ENCODE data around the gene PHC2.

The PHC2 gene

DNA sequence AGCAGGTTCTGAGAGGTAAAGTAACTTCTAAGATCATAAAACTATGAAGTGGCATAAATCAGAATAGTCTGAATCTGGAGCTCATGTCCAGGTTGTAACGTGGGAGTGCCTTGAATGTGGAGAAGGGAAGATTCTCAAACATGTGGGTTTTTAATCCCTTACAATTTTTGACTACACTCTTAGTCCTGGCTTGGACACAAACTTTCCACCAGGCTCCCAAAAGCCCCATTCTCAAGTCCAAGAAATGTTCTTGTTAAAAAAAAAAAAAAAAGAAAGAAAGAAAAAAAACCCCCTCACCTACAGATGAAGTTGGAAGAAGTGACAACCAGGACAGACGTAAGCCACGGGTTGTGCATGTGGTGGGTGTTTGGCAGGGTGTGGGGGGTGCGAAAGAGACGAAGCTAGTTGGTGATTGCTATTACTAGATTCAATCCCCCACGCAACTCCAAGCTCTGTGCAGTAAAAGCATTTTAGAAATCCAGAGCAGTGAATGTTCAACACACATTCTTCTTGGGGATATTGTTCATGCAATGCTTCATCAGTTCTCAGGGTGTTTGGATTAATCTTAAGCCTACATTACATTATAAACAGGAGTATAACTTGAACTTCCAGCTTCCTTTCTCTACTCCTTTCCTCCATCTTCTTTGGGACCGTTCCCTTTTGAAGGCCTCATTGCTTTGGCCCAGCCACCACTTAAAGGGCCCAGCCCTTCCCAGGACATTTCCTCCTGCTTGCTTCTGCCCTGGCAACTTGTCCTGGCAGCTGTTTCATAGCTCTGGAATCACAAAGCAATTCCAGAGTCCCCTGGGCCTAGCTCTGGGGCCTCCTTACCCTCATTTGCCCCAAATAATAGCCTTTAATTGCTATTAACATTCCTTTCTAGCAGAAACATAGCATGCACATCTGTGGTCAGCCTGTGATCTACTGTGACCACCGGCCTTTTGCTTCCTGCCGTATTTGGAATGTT is 41.8 kb downstream of the PHC2 start:
- no peak for DNase-seq (ENCODE audit: low read depth)

DNA sequence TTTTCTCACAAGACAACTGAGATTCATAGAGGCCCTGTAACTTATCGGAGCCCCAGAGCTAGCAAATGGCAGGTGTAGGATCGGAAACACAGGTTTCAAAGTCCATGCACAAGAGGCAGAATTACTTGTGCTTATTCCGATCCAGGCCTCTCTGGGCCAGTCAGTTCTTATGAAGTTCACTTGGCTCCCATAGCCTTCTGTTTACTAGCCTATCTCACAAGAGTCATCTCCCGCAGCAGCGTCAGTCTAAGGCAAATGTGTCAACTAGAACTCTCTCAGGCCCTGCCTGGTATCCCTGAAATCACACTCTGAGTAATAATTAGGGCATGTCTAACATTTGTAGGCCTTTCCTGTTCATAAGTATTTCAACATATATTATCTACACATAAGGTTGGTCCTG is 43.3 kb downstream of the PHC2 start:
- DNase-seq (ENCODE audit: low read depth), result no peak

DNA sequence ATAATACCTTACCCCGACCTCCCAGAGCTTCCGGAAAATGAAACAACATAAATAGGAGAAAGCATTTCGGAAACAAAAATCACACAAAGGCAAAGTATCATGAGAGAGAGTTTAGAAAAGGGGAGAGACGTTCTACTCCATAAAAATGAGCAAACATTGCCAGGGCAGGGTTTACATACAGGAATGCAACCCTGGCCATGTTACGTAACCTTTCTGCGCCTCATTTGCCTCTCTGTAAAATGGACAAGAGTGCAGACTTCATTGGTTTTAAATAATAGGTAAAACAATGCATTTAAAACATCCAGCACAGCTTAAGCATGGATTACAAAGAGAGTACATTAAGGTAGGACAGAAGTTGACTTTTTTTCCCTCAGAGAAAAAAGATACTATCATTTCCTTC is 45.6 kb downstream of the PHC2 start:
- DNase-seq (ENCODE audit: low read depth), result no peak

DNA sequence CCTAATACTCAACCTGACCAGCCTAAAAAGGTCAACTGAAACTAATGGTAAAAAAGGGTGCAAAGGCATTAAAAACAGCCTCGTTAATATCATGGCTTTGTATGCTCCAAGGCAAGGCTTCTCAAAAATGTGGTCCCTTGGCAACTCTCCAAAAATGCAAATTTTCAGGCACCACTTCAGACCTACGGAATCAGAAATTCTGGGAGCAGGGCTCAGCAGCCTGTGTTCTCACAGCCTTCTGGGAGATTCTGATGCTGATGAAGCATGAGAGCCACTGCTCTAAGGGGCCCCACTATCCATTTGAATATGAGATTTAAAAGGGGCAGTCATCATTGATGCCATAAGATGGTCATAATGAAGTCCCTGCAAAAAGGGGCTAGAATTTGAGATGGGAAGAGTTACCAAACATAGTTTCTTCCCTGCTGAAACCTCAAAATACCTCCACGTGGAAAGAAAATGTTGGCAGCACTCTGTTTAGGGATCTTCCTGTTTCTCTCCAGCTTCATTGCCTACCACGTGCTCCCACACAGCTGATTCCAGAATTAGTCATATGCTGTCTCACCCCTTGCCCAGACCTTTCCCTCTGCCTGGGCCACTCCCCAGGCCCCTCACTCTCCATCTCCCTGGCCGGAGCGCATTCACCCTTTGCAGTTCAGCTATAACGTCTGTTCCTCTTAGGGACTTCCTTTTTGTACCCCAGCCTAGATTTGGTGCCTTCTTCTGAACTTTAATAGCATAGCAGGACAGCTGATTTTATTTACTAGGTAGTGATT is 46.7 kb downstream of the PHC2 start:
- DNase-seq (ENCODE audit: low read depth), result no peak

DNA sequence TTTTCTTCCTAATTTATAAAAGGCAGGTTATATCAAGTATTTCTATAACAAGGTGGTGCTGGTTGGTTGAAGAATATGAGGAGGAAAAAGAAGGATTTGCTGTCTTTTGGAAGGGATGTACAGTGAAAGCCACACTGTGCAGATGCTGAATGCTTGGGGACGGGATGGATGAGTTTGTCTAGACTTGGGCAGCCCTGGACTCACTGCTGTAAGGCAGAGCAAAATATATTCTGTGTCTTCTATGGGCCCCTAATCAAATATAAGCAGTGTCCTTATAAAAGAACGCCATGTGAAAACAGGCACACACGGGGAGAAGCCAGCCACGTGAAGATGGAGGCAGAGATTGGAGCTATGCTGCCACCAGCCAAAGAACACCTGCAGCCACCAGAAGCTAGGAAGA is 47.4 kb downstream of the PHC2 start:
- no peak for DNase-seq (ENCODE audit: low read depth)

DNA sequence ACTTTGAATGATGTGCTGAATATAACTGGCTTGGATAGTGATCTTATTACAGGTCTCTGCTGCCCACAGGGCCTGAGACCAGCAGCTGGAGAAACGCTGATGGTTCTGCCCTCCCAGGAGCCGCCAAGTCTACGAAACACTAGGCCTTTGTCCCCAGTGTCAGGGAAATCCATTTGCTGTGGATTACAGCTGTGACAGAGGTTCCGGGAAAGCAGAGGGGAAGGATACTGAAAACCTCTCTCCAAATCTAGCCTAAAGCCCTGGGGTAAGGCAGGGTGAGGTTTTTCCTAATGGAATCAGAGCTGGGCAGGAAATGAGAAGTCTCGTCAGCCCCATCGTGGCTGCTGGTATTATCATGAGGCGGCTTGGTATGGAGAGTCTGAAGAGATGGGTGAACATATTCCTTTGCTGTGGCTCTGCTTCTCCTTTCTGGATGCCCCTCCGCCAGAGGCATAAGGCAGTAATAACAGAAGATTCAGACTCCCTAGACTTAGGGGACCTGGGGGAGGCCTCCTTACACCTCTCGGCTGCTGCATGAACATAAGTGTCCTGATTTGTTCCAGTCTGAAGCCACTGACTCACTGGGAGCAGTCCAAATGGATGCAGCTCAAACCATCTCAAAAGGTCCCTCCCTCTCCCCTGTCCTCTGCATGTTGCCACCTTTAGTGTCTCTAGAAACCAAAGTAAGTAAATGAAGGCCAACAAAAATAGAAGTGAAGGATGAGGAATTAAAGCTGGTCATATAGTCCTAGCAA is 48.1 kb downstream of the PHC2 start:
- DNase-seq (ENCODE audit: low read depth), result no peak

DNA sequence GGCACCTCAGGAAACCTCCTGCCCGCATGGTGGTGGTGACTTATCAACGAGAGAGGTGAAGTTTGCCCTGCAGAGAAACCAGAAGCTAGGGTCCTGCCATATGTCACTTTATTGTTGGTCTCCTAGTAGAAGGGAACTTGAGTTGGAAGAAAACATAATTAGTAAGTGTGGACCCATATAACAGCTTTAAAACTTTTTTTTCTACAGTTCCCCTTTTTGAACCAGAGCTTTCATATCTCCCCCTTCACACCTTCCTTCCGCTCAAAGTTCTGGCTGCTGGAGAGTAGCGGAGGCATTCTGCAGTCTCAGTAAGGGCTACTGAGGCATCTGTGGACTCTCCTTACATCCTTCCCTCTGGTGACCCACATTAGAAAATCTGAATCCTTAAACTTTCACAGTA is 48.9 kb downstream of the PHC2 start:
- DNase-seq (ENCODE audit: low read depth), result no peak

DNA sequence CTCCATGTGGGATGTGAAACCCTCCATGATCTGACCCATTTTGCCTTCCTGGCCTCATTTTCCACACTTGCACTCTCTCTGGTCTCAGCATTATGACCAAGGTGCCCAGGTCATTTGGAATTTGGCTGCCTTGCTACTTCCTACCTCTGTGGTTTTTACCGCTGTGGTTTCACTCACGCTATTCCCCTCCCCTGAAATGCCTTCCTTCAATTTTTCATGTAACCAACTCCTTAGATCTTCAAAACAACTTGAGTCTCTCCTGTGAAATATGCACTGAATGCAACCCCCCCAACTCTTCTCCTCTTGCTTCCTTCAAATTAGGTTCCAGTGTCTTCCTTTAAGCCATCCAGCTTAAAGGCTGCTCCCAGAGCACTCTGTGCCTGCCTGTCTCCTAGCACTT is 50.1 kb downstream of the PHC2 start:
- no peak for DNase-seq (ENCODE audit: low read depth)

DNA sequence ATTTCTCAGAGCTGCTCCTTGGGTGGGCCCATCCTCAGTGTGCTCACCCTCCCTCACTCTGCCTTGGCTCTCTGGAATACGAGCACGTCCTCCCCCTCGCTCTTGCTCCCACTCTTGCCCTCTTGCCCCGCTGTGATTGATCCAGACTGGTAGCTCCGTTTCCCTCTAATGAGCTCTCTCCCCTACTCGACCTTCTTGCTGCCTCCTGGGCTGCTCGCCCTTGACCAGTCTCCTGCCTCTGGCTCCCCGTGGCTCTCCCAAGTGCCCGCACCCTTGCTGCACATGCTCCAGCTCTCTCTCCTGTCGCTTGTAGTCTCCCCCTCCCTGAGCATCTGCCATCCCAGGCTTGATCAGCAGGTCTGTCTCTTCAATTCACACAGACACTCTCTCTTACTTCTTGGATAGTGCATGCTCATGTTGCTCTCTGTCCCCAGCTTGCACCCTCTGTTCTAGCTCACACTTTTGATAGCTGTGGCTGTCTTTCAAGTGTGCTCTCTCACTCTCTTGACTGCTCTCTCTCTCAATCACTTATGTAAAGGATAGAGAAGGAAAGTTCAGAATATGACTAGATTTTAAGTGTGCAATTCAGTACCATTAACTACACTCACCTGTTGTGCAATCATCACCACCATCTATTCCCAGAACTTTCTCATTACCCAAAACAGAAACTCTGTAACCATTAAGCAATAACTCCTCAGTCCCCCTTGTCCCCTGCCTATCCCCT is 51.1 kb downstream of the PHC2 start:
- DNase-seq (ENCODE audit: low read depth), result no peak

DNA sequence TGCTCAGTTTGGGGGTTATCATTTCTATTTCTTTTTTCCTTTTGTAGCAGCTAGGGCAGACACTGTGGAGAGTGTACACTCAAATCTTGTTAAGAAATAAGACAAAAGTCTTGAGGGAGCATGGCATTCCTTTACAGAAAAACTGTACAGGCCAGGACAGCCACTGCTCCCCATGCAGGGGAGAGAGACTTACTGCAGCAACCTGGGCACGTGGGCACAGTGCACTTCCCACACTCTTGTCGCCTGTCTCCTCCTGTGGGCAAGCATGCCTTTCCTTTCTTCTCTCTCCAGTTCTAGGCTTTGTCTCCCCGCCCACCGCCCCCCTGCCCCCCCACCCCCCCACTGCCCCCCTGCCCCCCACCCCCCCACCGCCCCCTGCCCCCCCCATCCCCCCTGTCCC is 51.9 kb downstream of the PHC2 start:
- DNase-seq (ENCODE audit: low read depth), result no peak

DNA sequence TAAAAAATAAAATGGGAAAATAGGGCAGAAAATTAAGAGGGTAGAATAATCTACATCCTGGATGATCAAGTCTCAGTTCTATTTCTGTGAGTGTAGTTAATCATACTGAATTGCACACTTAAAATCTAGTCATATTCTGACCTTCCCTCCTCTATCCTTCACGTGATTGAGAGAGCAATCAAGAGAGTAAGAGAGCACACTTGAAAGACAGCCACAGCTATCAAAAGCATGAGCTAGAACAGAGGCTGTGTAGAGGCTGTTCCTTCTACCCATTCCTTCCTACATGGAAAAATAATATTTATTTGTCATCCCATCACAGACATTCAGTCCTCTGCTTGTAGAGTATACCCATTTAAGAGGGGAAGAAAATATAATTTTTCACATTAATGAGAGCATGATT is 52.4 kb downstream of the PHC2 start:
- DNase-seq (ENCODE audit: low read depth), result no peak

DNA sequence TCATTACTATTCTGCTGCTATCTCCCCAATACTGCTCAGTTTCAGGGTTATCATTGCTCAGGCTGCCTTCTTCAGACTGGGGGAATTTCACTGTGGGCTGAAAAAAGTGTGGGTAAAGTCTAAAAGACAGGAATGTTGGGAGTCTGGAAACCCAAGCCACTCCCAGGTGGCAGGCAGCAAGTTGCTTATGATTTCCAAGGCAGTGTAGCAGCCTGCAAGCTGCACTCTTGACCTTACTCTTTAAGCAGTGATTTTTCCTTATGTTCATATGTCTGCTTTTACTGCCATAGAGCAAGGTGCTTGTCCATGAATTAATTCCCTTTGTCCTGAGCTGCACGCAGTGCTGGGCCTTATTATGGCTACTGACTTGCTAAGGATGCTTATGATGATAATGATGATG is 53.1 kb downstream of the PHC2 start:
- DNase-seq (ENCODE audit: low read depth), result no peak

DNA sequence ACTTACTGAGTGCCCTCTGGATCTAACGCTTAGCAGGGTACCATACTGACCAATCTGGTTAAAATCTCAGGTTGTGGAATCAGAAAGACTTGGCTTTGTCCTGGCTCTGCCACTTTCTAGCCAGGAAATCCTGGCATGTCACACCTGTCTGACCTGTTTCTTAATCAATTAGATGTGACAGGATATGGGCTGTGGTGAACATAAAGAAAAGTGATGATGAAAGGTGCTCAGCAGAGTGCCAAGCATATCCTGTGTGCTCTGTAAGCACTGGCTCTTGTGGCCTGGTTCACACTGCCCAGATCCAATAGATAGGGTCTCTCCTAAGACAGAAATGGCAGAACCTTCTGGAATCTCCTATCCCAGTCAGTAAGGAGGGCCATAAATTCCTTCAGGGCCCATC is 53.9 kb downstream of the PHC2 start:
- no peak for DNase-seq (ENCODE audit: low read depth)

DNA sequence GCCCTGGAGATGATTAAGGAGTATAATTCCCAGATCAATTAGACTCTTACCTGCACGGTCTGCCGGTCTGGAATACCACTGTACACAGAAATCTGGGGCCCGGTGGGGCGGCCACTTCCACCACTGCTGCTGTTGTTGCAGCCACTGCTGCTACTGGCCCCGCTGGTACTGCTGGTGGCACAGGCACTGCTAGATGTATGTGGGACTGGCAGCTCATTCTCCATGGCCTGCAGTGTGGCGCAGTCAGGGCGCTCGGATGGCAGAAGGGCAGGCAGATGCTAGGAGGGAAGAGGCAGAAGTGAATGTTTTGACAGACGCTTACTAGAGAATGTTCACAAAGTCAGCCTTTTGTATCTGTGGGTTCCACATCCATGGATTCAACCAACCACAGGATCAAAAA is 55.6 kb downstream of the PHC2 start:
- DNase-seq (ENCODE audit: low read depth), result no peak

DNA sequence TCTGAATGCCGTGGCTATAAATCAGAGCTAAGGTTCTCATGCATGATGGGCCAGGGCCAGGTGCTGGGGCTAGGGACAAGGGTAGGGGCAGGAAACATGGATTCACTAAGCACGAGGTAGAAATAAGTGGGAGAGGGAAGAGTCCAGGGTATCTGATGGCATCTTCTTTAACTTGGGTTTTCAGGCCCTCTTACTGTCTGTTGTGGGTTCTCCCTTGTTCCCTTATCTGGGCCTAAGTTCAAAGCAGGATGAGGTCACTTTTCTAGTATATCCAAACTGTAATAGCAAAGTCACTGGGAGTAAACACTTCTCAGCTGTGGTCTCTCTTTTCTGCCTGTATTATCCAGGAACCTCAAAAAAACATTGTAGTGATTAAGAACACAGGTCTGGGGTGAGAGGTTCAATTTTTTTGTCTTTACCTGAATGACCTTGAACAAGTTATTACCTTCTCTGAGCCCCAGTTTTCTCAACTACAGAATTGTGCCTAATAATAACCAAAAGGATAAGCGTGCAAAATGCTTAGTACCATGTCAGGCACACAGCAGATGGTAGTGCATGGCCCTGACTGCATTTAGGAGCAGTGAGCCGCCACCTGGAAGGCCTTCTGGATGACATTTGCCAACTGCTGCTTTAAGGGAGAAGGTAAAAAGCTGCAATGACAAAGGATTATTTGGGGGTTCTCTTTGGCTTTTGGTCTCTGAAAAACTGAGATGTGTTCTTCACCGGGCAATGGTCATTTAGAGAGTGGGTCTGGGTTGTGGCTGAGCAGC is 56.4 kb downstream of the PHC2 start:
- no peak for DNase-seq (ENCODE audit: low read depth)

DNA sequence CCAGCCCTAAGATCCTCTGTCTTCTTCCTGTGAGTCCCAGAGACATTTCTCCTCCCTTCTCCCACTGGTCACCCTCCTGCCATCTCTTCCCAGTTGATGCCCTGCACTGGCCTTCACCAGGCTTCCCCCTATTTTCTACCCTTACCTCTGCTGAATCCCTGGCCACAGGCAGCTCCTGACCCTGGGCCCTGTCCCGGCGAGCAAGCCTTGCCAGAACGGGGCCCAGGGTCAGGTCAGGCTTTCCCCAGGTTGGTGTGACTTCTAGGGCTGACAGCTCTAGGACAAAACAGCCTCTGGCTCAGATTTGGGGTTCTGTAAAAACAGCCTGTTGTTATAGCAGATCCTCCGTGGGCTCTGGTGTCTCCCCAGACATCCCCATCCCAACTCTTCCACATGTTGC is 57.3 kb downstream of the PHC2 start:
- no peak for DNase-seq (ENCODE audit: low read depth)

DNA sequence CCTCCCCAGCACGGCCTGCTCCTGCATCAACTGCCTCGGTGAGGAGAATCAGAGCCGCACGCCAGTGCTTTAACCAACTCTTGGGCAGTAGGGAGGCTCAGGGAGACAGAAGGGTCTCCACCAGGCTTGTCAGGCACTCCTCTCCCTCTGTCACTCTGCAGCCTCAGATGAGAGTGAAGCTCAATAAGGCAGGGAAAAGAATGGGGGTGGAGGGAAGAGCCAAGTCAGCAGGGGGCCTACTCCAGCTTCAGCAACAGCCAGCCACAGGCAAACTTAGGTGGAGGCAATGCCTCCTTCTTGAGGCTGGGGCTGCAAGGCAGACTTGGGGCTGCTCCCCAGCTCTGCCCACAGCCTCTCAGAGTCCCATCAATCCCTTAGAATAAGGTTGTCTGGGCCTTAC is 58.2 kb downstream of the PHC2 start:
- no peak for DNase-seq (ENCODE audit: low read depth)

DNA sequence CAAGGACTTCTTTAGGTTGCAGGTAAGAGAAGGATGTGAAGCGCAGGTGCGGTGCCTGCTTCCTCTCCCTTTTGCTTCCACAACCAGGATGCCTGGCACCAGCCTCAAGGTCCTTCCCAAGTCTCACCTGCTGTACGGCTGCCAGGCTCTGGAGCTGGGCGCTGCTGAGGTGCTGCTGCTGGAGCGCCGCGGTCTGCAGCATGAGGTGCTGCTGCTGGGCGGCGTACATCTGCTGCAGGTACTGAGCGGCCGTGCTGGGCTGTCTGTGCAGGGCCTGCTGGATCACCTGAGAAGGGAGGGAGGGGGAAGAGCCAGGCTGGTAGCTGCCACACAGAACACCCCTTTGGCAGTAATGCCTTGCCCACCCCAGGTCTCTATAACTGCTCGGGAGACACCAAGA is 58.7 kb downstream of the PHC2 start:
- no peak for DNase-seq (ENCODE audit: low read depth)

DNA sequence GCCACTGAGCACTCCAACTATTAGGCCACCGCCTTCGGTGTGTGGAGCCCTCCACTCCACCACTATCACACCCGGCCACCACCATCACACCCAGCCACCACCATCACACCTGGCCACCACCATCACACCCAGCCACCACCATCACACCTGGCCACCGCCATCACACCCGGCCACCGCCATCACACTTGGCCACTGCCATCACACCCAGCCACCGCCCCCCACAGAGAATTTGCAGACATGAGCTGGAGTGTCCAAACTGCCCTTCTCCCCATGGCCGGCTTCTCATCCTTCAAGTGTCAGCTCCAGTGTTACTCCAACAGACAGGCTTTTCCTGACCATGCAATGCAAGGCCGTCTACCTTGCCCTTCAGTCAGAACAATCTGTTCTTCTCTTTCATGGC is 59.6 kb downstream of the PHC2 start:
- no peak for DNase-seq (ENCODE audit: low read depth)

DNA sequence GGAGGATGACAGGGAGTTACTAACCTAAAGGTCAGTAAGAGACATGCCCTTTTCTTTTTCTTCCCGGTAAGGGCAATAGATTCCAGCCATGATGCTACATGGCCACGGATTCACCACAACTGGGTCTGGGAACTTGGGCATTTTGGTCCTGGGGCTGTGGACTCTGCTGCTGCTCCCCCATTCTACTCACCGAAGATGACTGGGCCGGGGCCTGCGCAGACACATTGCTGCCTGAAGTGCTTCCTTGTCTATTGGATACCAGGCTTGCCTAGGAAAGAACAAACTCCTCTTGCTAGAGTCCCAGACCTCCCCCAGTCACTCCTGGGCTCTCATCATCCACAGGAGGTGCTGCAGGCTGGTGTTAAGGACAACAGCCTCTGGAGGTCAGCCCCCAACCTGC is 60.1 kb downstream of the PHC2 start:
- DNase-seq (ENCODE audit: low read depth), result no peak

DNA sequence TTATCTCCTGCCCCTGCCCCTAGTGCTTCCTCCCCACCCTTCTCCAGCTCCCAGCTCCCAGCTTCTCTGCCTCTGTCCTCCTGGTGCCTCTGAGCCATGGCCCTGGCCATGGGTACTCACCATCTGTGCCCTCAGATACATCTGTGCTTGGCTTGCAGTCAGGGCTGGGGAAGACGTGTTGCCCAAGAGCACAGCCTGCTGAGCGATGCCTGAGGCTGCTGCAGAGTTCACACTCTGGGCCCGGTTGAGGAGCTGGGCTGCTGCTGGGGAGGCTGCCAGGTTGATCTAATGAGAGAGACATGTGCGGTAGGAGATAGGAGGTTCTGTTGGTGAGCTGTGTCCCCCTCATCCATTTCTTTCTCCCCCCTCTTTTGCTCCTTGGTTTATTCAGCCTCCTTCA is 60.6 kb downstream of the PHC2 start:
- no peak for DNase-seq (ENCODE audit: low read depth)
